Central memory CD8-positive, alpha-beta T cell (primary cell): ENCODE results near the gene TSR3.

Experiments
- ATAC-seq: fragments of 150-1000 bp; cut with Tn5 transposase; replicated peaks from 2 replicates; pipeline ENCODE4 v1.10.0; 2022; ENCODE audit warnings: mild to moderate bottlenecking, moderate FRiP score, moderate number of reproducible peaks; ENCODE audit not compliant: poor library complexity, severe bottlenecking; ENCODE audit errors: extremely low read depth
- DNase-seq, 2 donors: peaks; one replicate each; pipeline ENCODE4 v3.0.0; 2021; ENCODE audit warnings: low spot score in 2 of 2
- H3K27ac Mint-ChIP-seq: one replicate; pipeline ENCODE4 v1.8.0; 2022; ENCODE audit warnings: low read depth, mild to moderate bottlenecking, moderate library complexity, mixed read lengths
- H3K27me3 Mint-ChIP-seq: one replicate; pipeline ENCODE4 v1.8.0; 2022; ENCODE audit warnings: mixed read lengths
- H3K36me3 Mint-ChIP-seq: one replicate; pipeline ENCODE4 v1.8.0; 2022; ENCODE audit warnings: mild to moderate bottlenecking, moderate library complexity, mixed read lengths; ENCODE audit not compliant: insufficient read depth
- H3K4me1 Mint-ChIP-seq: one replicate; pipeline ENCODE4 v1.8.0; 2022; ENCODE audit warnings: mixed read lengths
- H3K4me3 Mint-ChIP-seq: one replicate; pipeline ENCODE4 v1.8.0; 2022; ENCODE audit warnings: mild to moderate bottlenecking, moderate library complexity, mixed read lengths
- H3K9me3 Mint-ChIP-seq: one replicate; pipeline ENCODE4 v1.8.0; 2022; ENCODE audit warnings: mixed read lengths

The TSR3 gene

DNA sequence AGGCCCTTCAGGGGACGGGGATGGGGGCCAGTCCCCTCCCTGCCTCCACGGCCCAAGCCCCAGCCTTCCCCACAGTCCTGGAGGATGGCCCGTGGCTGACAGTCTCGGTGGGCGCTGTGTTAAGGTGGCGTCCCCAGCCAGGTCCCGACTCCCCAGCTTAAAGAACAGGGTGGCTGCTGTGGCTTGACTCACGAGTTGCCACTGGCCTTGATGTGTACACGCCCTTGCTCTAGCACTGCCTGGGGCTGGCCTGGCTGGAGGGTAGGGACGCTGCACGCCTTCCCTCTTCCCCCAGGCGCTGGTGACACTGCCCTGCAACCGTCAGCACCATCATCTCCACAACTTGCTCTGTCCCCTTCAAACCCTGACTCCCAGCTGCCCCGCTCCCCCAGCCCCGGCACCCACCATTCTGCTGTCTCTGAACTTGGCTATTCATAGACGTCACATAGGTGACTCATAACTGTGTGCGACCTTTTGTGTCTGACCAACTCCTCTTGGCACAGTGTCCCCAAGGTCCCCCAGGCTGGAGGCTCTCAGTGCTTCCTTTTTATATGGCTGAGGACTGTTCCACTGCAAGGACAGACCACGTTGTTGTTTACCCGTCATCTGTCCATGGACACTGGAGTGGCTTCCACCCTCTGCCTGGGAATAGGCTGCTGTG is 6.4 kb upstream of the TSR3 start:
- DNase-seq (no peak), ATAC-seq (no peak)
- Mint-ChIP-seq H3K4me3 (no peak overlapping the region), H3K27ac (no peak overlapping the region), H3K27me3 (no peaks in the 10 kb centered on the region), H3K36me3 (peaks cover 20% of the 10 kb centered on the region), H3K4me1 (peaks cover 30% of the 10 kb centered on the region), H3K9me3 (no peaks in the 10 kb centered on the region)

DNA sequence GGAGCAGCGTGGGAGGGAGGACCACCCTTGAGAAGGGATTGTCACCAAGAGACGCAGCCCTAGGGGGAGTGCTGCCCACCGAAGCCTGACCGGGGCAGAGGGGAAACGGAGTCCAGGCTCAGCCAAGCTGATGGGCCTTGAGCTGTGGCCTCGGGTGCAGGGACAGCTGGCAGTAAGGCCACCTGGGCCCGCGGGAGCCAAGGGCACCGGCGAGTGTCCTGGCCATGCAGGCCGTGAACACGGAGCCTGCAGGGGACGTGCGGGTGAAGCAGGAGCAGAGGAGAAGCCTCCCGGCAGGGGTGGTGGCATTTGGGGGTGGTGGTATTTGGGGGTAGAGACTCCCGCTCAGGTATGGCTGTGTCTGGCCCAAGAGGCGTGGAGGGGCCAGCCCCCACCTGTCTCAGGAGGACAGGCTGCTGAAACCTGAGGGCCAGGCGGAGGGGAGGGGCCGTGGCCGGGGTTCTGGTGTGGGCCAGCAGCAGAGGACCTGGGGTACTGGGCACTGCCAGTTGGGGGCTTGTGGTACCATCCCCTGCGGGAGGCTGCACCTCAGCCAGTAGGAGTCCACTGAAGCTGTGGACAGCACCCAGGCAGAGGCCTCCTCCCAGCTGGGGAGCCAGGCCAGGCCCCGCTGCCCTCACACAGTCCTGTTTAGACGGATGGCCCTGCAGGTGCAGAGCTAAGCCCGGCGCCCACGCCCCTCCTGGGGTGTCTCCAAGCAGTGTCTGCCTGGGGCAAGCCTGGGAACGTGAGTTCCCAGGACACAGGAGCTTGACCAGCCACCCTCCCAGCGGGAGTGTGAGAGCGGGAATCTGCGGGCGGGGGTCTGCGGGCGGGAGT is 4.6 kb upstream of the TSR3 start:
- ATAC-seq (no peak), DNase-seq (no peak)
- Mint-ChIP-seq H3K27me3 (no peaks in the 10 kb centered on the region), H3K4me1 (peaks cover 36% of the 10 kb centered on the region), H3K4me3 (no peak overlapping the region), H3K36me3 (peaks cover 30% of the 10 kb centered on the region), H3K27ac (no peak overlapping the region), H3K9me3 (no peaks in the 10 kb centered on the region)

DNA sequence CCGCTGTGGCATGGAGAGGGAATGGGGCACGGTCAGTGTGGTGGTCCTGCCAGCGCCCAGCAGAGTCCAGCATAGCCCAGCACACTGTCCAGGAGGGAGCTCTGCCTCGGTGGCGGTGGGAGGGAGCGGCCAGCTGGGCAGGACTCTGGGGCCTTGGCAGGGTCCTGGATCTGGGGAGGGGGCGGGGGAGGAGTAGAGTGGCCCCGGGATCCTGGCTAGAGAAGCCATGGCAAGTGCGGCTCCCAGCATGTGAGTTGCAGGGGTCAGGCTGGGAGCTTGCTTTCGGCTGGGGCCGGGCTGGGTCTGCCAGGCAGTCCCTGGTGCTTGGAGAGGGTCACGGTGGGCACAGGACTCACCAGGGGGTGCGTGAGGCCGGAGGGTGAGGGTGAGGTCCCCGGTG is 3.9 kb upstream of the TSR3 start:
- peaks cover 36% of the 10 kb centered on the region for H3K4me1 Mint-ChIP-seq
- peaks cover 36% of the 10 kb centered on the region for H3K36me3 Mint-ChIP-seq
- no peaks in the 10 kb centered on the region for H3K27me3 Mint-ChIP-seq
- no peak for DNase-seq
- H3K9me3 Mint-ChIP-seq, result no peaks in the 10 kb centered on the region
- no peak overlapping the region for H3K4me3 Mint-ChIP-seq
- H3K27ac Mint-ChIP-seq, result peak overlapping the region; percentile 65
- ATAC-seq, result no peak

DNA sequence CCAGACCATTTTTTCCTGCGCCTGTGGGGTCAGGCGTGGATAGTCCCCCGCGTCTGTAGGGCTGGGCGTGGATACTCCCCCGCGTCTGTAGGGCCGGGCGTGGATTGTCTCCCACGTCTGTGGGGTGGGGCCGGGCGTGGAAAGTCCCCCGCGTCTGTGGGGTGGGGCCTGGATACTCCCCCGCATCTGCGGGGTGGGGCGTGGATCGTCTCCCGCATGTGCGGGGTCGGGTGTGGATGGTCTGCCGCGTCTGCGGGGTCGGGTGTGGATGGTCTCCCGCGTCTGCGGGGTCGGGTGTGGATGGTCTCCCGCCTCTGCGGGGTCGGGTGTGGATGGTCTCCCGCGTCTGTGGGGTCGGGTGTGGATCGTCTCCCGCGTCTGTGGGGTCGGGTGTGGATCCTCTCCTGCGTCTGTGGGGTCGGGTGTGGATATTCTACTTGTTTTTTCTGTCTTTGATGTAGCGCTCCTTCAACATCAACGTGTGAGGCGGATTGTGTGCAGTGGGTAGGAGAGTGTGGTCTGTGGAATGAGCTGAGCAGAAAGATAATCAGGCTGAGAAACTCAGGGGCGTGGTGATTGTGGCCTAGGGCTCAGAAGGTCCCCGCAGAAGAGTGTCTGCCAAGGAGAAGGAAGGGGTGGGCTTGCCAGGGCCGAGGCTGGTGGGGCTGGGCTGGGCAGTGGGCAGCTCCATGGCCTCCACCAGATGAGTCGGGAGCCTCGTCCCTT is 3.3 kb upstream of the TSR3 start:
- H3K27ac Mint-ChIP-seq, result peak overlapping the region; percentile 65
- no peak for ATAC-seq
- peaks cover 41% of the 10 kb centered on the region for H3K4me1 Mint-ChIP-seq
- H3K9me3 Mint-ChIP-seq, result no peaks in the 10 kb centered on the region
- DNase-seq, result no peak
- H3K36me3 Mint-ChIP-seq, result peaks cover 42% of the 10 kb centered on the region
- no peaks in the 10 kb centered on the region for H3K27me3 Mint-ChIP-seq
- H3K4me3 Mint-ChIP-seq, result peak overlapping the region; percentile 51

DNA sequence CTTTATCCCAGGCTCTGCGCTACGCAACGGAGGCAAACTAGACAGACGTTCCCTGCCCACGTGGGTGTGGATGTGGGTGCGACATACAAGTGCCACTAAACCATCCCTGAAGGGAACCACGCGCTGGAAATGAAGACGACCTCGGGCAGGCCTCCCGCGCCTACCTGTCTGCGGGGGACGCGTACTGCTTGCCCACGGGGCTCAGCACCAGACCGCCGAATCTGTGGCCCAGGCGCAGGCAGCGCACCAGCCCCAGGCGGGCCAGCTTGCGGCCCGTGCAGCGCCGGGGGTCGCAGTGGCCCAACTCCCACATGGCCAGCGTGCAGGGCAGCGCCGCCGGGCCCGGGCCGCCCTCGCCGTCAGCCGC is 480 bp downstream of the TSR3 start:
- Mint-ChIP-seq H3K4me1 (peaks cover 35% of the 10 kb centered on the region), H3K27ac (peak overlapping the region; percentile 74), H3K4me3 (peak overlapping the region; percentile 78), H3K9me3 (no peaks in the 10 kb centered on the region), H3K27me3 (no peaks in the 10 kb centered on the region), H3K36me3 (peaks cover 47% of the 10 kb centered on the region)
- peak; percentile 22 for ATAC-seq
- DNase-seq, result no peak

DNA sequence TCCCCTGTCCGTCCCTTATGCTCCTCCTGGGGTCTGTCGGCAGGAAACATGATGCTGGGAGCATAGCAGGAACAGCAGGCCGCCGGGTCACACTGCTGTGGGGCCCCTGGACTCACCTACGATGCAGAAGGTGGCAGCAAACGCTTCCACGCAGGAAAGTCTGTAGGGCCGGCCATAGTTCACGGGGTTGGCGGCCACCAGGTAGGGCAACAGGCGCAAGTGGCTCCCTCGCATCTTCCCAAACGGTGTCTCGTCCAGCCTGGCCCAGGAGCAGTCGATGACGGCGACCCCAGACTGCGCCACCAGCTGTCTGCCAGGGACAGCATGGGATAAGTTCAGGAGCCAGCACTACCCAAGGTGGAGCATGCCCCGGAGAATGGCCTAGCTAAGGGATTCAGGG is 987 bp downstream of the TSR3 start:
- ATAC-seq, result no peak
- Mint-ChIP-seq H3K4me3 (peak overlapping the region; percentile 78), H3K27ac (peak overlapping the region; percentile 74), H3K27me3 (no peaks in the 10 kb centered on the region), H3K4me1 (peaks cover 33% of the 10 kb centered on the region), H3K36me3 (peaks cover 43% of the 10 kb centered on the region), H3K9me3 (no peaks in the 10 kb centered on the region)
- no peak for DNase-seq

DNA sequence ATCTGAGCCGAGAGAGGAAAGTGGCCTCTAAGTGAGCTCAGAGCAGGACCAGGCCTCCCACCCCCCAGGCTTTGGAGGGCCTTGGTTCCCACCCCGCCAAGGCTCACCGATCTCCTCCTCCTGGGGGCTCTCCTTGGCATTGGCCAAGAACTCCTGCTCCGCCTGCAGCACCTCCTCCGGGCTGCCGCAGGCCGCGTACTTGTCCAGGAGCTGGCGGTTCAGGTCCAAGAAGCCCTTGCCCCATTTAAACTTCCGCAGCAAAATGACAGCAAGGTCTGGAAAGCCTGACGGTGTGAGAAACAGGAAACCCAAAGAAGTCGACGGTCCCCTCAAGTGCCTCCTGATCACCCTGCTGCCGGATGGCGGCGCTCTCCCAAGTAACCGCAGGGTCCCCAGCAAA is 1.7 kb downstream of the TSR3 start:
- Mint-ChIP-seq H3K9me3 (no peaks in the 10 kb centered on the region), H3K36me3 (peaks cover 43% of the 10 kb centered on the region), H3K27me3 (no peaks in the 10 kb centered on the region), H3K4me1 (peaks cover 25% of the 10 kb centered on the region), H3K4me3 (peak overlapping the region; percentile 78), H3K27ac (peak overlapping the region; percentile 74)
- no peak for DNase-seq
- no peak for ATAC-seq

DNA sequence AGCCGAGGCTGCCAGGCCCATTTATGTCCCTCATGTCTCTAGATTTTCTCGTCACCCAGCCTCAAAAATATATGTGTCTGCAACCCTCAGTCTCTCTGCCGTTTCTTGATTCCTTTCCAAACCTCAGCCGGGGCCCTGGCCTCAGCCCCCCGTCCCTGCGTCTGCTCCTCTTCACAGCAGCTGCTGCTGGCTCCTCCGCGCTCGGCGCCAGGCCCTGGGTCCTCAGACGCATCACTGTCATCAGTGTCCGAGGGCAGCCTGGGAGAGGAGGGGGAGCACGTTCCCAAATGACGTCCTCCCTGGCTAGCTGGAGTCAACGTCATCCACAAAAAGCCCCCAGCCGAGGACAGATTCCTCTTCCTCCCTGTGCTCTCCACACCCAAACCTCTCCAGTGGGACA is 2.3 kb downstream of the TSR3 start:
- no peak for ATAC-seq
- no peak overlapping the region for H3K4me3 Mint-ChIP-seq
- DNase-seq, result no peak
- peaks cover 41% of the 10 kb centered on the region for H3K36me3 Mint-ChIP-seq
- H3K27ac Mint-ChIP-seq, result no peak overlapping the region
- H3K27me3 Mint-ChIP-seq, result no peaks in the 10 kb centered on the region
- no peaks in the 10 kb centered on the region for H3K9me3 Mint-ChIP-seq
- peaks cover 20% of the 10 kb centered on the region for H3K4me1 Mint-ChIP-seq

DNA sequence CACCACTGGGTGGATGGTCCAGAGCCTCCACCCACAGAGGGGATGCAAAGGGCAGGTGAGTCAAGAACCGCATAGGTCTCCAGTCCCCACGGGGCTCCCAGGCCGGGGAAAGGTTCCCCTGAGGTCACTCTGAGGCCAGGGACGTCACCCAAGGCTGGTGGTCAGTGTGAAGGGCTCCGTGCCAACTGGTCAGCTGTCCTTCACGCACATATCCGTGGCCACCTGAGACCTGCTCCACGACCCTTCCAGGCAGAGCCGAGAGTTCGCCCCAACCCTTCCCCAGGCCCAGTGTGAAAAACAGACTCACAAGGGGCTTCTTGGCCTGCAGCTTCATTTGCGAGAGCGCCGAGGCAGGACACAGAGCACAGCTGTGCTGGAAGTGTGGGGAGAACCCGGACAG is 2.8 kb downstream of the TSR3 start:
- no peaks in the 10 kb centered on the region for H3K9me3 Mint-ChIP-seq
- no peaks in the 10 kb centered on the region for H3K27me3 Mint-ChIP-seq
- peaks cover 19% of the 10 kb centered on the region for H3K4me1 Mint-ChIP-seq
- peaks cover 42% of the 10 kb centered on the region for H3K36me3 Mint-ChIP-seq
- ATAC-seq (no peak), DNase-seq (no peak)
- no peak overlapping the region for H3K4me3 Mint-ChIP-seq
- H3K27ac Mint-ChIP-seq, result no peak overlapping the region

DNA sequence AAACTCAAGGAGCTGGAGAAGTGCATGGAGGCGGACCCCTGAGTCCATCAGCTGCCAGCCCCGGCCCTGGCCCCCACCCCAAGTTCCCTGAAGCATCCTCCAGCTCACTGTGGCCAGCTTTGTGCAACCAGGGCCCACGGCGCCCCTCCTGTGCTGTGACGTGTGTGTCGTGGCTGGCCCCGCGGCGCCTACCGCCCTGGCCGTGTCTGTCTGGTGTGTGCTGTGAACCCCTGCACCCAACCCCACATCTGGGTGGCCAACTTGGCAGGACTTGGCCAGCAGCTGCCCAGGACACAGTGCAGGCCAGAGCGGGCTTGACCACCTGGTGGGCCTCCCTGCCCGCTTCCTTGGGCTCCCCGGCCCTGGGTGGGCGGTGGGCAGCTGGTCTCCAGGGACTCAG is 3.2 kb downstream of the TSR3 start:
- DNase-seq (no peak), ATAC-seq (no peak)
- no peaks in the 10 kb centered on the region for H3K27me3 Mint-ChIP-seq
- no peak overlapping the region for H3K27ac Mint-ChIP-seq
- H3K4me1 Mint-ChIP-seq, result peaks cover 17% of the 10 kb centered on the region
- H3K36me3 Mint-ChIP-seq, result peaks cover 38% of the 10 kb centered on the region
- no peak overlapping the region for H3K4me3 Mint-ChIP-seq
- H3K9me3 Mint-ChIP-seq, result no peaks in the 10 kb centered on the region

DNA sequence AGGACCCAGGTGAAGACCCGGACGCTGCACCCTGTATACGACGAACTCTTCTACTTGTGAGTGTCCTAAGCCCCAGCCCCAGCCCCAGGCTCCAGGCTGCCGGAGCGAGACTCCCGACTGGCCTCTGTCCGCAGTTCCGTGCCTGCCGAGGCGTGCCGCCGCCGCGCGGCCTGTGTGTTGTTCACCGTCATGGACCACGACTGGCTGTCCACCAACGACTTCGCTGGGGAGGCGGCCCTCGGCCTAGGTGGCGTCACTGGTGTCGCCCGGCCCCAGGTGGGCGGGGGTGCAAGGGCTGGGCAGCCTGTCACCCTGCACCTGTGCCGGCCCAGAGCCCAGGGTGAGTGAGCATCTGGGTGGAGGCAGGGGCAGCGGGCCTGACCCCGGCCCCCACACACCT is 3.7 kb downstream of the TSR3 start:
- H3K4me1 Mint-ChIP-seq, result peaks cover 17% of the 10 kb centered on the region
- H3K27ac Mint-ChIP-seq, result no peak overlapping the region
- H3K9me3 Mint-ChIP-seq, result no peaks in the 10 kb centered on the region
- H3K27me3 Mint-ChIP-seq, result no peaks in the 10 kb centered on the region
- no peak overlapping the region for H3K4me3 Mint-ChIP-seq
- no peak for DNase-seq
- no peak for ATAC-seq
- H3K36me3 Mint-ChIP-seq, result peaks cover 38% of the 10 kb centered on the region

DNA sequence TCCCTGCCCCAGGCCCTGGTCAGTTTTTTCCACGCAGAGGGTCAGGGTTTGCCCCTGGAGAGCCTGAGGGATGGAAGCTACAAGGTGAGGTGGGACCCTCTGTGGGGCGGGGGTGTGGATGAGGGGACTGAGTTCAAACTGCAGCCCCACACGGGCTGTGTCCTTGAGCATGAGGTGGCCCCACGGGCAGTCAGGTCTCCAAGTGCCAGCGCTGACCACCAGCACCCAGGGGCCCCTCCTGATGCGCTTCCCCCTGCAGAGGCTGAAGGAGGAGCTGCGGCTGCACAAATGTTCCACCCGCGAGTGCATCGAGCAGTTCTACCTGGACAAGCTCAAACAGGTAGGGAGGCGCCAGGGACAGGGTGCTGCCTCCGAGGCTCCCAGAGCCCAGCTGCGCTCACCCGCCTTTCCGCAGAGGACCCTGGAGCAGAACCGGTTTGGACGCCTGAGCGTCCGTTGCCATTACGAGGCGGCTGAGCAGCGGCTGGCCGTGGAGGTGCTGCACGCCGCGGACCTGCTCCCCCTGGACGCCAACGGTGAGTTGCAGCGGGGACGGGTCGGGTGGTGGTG is 4.3 kb downstream of the TSR3 start:
- no peak for ATAC-seq

More for the DNA sequence above, 4.3 kb downstream of the TSR3 start:
- no peak for DNase-seq
- Mint-ChIP-seq H3K9me3 (no peaks in the 10 kb centered on the region), H3K36me3 (peaks cover 37% of the 10 kb centered on the region), H3K27ac (no peak overlapping the region), H3K4me1 (peaks cover 18% of the 10 kb centered on the region), H3K4me3 (no peak overlapping the region), H3K27me3 (no peaks in the 10 kb centered on the region)
